Keratinocyte (primary cell): Measurements from ENCODE around the gene CXCL12. TPM values are rescaled to one million over a fixed set of nuclear protein-coding genes. Genes with fewer than 3 reads are reported as not detected.

Experiments used
- DNase-seq: peaks from one replicate; pipeline ENCODE4 v3.0.0-alpha.2; 2011; ENCODE audit warnings: low read depth, missing footprints, low spot score
- FAIRE-seq: peaks from 2 replicates; lab custom pipeline; 2011; peaks lifted over from hg19 to GRCh38; lab: Jason Lieb, UNC
- H2AFZ ChIP-seq: 2 replicates; pipeline ENCODE4 v1.6.0; 2012; ENCODE audit warnings: low read length, control low read depth, inconsistent platforms; ENCODE audit not compliant: control insufficient read depth
- H3K27ac ChIP-seq: 2 replicates; pipeline ENCODE4 v1.5.1; 2011; ENCODE audit warnings: low read length; ENCODE audit not compliant: control insufficient read depth, insufficient read depth
- H3K27me3 ChIP-seq: 3 replicates; pipeline ENCODE4 v1.6.0; 2011; ENCODE audit warnings: low read length; ENCODE audit not compliant: control insufficient read depth, insufficient read depth; ENCODE audit errors: extremely low read depth
- H3K36me3 ChIP-seq, 2 experiments: 2 replicates in 1 of 2; 3 replicates in 1 of 2; pipeline ENCODE4 v1.5.1; 2011; ENCODE audit warnings: low read length in 2 of 2, mild to moderate bottlenecking in 1 of 2; ENCODE audit not compliant: control insufficient read depth in 2 of 2, insufficient read depth in 2 of 2; ENCODE audit errors: extremely low read depth in 1 of 2
- H3K4me1 ChIP-seq: 3 replicates; pipeline ENCODE4 v1.5.1; 2011; ENCODE audit warnings: low read length; ENCODE audit not compliant: control insufficient read depth, insufficient read depth; ENCODE audit errors: extremely low read depth
- H3K4me2 ChIP-seq: 3 replicates; pipeline ENCODE4 v1.6.0; 2011; ENCODE audit warnings: low read depth, low read length; ENCODE audit not compliant: control insufficient read depth, insufficient read depth; ENCODE audit errors: extremely low read depth
- H3K4me3 ChIP-seq, 3 experiments: fragments of 200-600 bp in 1 of 3; sonication (generic) in 1 of 3; 2 replicates in 2 of 3; 3 replicates in 1 of 3; pipeline ENCODE4 v1.5.1; 2011 to 2016; ENCODE audit warnings: low read length in 3 of 3, mild to moderate bottlenecking in 3 of 3, control low read depth in 2 of 3, inconsistent platforms in 1 of 3, low read depth in 1 of 3, mixed read lengths in 1 of 3, mixed run types in 1 of 3, moderate library complexity in 1 of 3; ENCODE audit not compliant: control insufficient read depth in 2 of 3, insufficient read depth in 2 of 3; ENCODE audit errors: extremely low read depth in 1 of 3
- H3K79me2 ChIP-seq: 2 replicates; pipeline ENCODE4 v1.6.0; 2012; ENCODE audit warnings: low read length; ENCODE audit not compliant: control insufficient read depth, insufficient read depth
- H3K9ac ChIP-seq: 3 replicates; pipeline ENCODE4 v1.6.0; 2011; ENCODE audit warnings: low read length; ENCODE audit not compliant: control insufficient read depth, insufficient read depth; ENCODE audit errors: extremely low read depth
- H3K9me1 ChIP-seq: 3 replicates; pipeline ENCODE4 v1.6.0; 2011; ENCODE audit warnings: low read length; ENCODE audit not compliant: control insufficient read depth, insufficient read depth; ENCODE audit errors: extremely low read depth
- H3K9me3 ChIP-seq: 2 replicates; pipeline ENCODE4 v1.5.1; 2012; ENCODE audit warnings: low read depth, low read length; ENCODE audit not compliant: control insufficient read depth
- H4K20me1 ChIP-seq: 3 replicates; pipeline ENCODE4 v1.6.0; 2011; ENCODE audit warnings: low read length; ENCODE audit not compliant: control insufficient read depth, insufficient read depth; ENCODE audit errors: extremely low read depth
- CTCF ChIP-seq, 3 experiments: IDR thresholded peaks in 1 of 3; conservative IDR thresholded peaks in 1 of 3; optimal IDR thresholded peaks in 1 of 3; 2 replicates in 2 of 3; 3 replicates in 1 of 3; pipeline versions ENCODE3 to v1.5.1; 2011; ENCODE audit warnings: low read length in 3 of 3, mild to moderate bottlenecking in 3 of 3, moderate library complexity in 2 of 3, control low read depth in 1 of 3, inconsistent platforms in 1 of 3; ENCODE audit not compliant: insufficient read depth in 2 of 3; ENCODE audit errors: extremely low read depth in 1 of 3
- EZH2 ChIP-seq: IDR thresholded peaks from one replicate; pipeline ENCODE4 v1.6.1; 2012; ENCODE audit warnings: inconsistent platforms, mild to moderate bottlenecking, low read length, moderate library complexity
- dilution Hi-C: fragments of 300-500 bp; cut with MboI; formaldehyde crosslinking; loops from one replicate; pipeline ENCODE4 v1.7.0; 2020; ENCODE audit warnings: low sequenced_read_pairs; ENCODE audit not compliant: extremely low pct_ligation_motif_present
- polyA plus RNA-seq, 5 experiments: library from polyadenylated mRNA; depleted of rRNA in 3 of 5; stranded (reverse) in 3 of 5; stranded (forward) in 1 of 5; unstranded in 1 of 5; fragments of >200 nt; gene quantifications; 1 replicate in 1 of 5; 2 replicates in 3 of 5; 3 replicates in 1 of 5; pipeline versions ENCODE4 v1.2.1 to v1.2.3, GENCODE V29; 2011 to 2012; ENCODE audit warnings: missing spikeins in 2 of 5, low read depth in 1 of 5, low replicate concordance in 1 of 5

The CXCL12 gene
- polyA plus RNA-seq, 1 donor (not counting 4 experiments of a cell fraction or from before 2014, with no cell fraction given): not detected

- no peak overlapping the region for H3K4me3 ChIP-seq
- H3K79me2 ChIP-seq: no peaks in the 10 kb centered on the region
- no peak overlapping the region for H3K4me2 ChIP-seq
- no peak for TF ChIP-seq EZH2
- peak; percentile 52 to 94 (median 76) for TF ChIP-seq CTCF (optimal IDR thresholded peaks at IDR 0.05 in 1 of 3, IDR thresholded peaks at IDR 0.05 in 1 of 3, conservative IDR thresholded peaks at IDR 0.05 in 1 of 3; ENCODE audit: extremely low read depth in 1 of 3, insufficient read depth in 2 of 3, low read length in 3 of 3)
- dilution Hi-C loops: no loop called here
- no peaks in the 10 kb centered on the region for H3K9me3 ChIP-seq
- H3K4me1 ChIP-seq: no peaks in the 10 kb centered on the region
- FAIRE-seq (no peak), DNase-seq (no peak)
- no peaks in the 10 kb centered on the region for H3K9me1 ChIP-seq
- no peaks in the 10 kb centered on the region for H3K36me3 ChIP-seq
- H3K27ac ChIP-seq: no peak overlapping the region
- H4K20me1 ChIP-seq: no peaks in the 10 kb centered on the region
- H3K27me3 ChIP-seq: peaks cover 36% of the 10 kb centered on the region
- no peak overlapping the region for H2AFZ ChIP-seq
- H3K9ac ChIP-seq: no peak overlapping the region
These were observed 1.7 kb upstream of the CXCL12 start for GRCh38 chr10:44386546-44387052.

DNA sequence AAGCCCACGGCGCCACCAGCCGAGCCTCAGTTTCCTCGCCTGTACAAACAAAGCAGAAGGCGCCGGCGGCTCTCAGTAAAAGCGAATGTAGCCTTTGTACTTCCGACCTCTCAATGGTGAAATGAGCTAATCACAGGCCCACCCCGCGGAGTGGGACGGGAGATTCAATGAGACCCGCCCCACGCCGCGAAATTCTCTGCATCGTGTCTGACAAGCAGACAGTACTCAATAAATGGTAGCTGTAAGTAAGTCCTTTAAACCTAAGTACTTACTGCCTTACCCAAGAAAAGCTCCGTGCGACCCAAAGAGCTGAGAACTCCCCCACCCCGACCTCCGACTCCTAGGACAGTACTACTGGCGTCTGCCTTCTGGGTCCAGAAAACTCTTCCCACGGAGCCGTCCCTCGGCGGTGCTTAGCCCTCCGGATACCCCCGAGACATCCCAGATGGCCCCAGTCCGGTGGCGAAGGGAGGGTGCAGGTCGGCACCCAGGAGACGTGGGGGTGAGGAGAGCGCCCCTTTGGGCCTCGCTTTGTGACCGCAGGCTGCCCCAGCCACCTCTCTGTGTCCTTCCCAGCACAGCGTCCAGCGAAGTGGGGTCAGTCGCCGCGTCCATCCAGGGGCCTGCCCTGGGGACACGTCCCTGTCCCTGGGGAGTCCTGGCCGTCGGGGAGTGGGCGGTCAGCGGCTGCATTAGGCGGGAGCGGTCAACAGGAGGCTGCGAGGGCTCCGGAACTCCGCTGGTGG is 972 bp upstream of the CXCL12 start:
- TF ChIP-seq CTCF (optimal IDR thresholded peaks at IDR 0.05 in 1 of 3, IDR thresholded peaks at IDR 0.05 in 1 of 3, conservative IDR thresholded peaks at IDR 0.05 in 1 of 3; ENCODE audit: extremely low read depth in 1 of 3, insufficient read depth in 2 of 3, low read length in 3 of 3) (no peak), EZH2 (peak; percentile 50)
- Histone ChIP-seq H3K9me1 (no peaks in the 10 kb centered on the region), H4K20me1 (no peaks in the 10 kb centered on the region), H3K9me3 (no peaks in the 10 kb centered on the region), H3K4me3 (no peak overlapping the region), H3K79me2 (no peaks in the 10 kb centered on the region), H3K9ac (no peak overlapping the region), H3K4me2 (no peak overlapping the region), H3K4me1 (no peaks in the 10 kb centered on the region), H2AFZ (no peak overlapping the region), H3K27me3 (peaks cover 36% of the 10 kb centered on the region), H3K27ac (no peak overlapping the region), H3K36me3 (no peaks in the 10 kb centered on the region)
- no peak for DNase-seq
- dilution Hi-C loops: no loop called here
- FAIRE-seq: no peak
